ENCODE measurements around the gene TSC22D1. TPM values are rescaled to one million over a fixed set of nuclear protein-coding genes. Genes with fewer than 3 reads are reported as not detected.
A peak's percentile ranks its signal among the peaks of the same experiment; 100 is the strongest.

TSC22D1 gene
- total RNA-seq, 1 experiment from 2014 or later = 72.5 TPM

DNA sequence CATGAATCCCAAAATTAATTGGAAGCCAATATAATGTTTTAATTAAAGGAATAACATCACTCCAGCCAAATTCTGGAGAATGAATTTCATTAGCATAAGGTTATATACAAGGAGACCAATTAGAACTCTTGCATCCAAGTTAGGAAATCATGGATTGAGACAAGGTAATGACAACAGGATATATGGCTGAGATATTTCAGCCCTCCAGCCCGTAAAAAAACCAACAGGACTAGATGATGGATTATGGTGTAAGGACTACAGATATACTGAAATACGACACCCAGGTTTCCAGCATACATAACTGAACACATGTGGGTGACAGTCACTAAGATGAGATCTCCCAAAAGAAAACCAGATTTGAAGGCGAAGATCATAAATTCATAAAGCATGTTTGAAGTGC is 56.5 kb downstream of the TSC22D1 start:
- ChIA-PET POLR2A (no interaction called here), CTCF (no interaction called here)
- H3K27ac Mint-ChIP-seq = peak overlapping the region; percentile 16; the same call in 1 of the 2 replicates
- no peak overlapping the region for H3K4me3 Mint-ChIP-seq
- DNase-seq (ENCODE audit: low spot score) = no peak
- H3K4me1 Mint-ChIP-seq = peaks cover 22% of the 10 kb centered on the region
- TF ChIP-seq, protein P1, sequence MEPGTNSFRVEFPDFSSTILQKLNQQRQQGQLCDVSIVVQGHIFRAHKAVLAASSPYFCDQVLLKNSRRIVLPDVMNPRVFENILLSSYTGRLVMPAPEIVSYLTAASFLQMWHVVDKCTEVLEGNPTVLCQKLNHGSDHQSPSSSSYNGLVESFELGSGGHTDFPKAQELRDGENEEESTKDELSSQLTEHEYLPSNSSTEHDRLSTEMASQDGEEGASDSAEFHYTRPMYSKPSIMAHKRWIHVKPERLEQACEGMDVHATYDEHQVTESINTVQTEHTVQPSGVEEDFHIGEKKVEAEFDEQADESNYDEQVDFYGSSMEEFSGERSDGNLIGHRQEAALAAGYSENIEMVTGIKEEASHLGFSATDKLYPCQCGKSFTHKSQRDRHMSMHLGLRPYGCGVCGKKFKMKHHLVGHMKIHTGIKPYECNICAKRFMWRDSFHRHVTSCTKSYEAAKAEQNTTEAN (CRISPR knock-in tag; IDR thresholded peaks at IDR 0.05) = no peak
- TF ChIP-seq CBFB (CRISPR knock-in tag; IDR thresholded peaks at IDR 0.05; ENCODE audit: low read depth) (no peak), ATF1 (CRISPR knock-in tag; IDR thresholded peaks at IDR 0.05) (no peak), SMAD4 (CRISPR knock-in tag; IDR thresholded peaks at IDR 0.05) (no peak), ZNF219 (CRISPR knock-in tag; IDR thresholded peaks at IDR 0.05; ENCODE audit: borderline replicate concordance) (no peak), MXD4 (CRISPR knock-in tag; IDR thresholded peaks at IDR 0.05; ENCODE audit: borderline replicate concordance) (no peak)
- TF ChIP-seq, protein P2, sequence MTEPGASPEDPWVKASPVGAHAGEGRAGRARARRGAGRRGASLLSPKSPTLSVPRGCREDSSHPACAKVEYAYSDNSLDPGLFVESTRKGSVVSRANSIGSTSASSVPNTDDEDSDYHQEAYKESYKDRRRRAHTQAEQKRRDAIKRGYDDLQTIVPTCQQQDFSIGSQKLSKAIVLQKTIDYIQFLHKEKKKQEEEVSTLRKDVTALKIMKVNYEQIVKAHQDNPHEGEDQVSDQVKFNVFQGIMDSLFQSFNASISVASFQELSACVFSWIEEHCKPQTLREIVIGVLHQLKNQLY (CRISPR knock-in tag; IDR thresholded peaks at IDR 0.05) = no peak
- H3K36me3 Mint-ChIP-seq = no peaks in the 10 kb centered on the region
- H3K9me3 Mint-ChIP-seq = no peaks in the 10 kb centered on the region
- no peaks in the 10 kb centered on the region for H3K27me3 Mint-ChIP-seq (ENCODE audit: low read depth)
- no peak for ATAC-seq

DNA sequence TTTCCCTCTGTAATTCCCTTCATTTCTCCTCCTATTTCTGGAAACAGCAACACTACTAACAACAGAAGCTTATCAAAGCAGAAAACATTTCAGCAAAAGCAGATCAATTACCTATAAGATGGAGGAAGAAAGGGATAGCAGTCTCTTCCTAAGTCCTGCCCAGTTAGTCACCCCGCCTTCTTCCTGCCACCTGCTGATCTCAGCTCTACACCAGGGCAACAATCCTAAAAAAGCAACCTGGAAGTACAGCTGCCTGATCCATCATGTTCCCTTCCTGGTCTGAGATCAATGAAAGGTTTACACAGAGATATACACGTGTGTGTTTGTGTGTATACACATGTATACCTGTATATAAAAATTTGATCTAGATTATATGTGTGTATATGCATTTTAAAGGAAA is 59.4 kb downstream of the TSC22D1 start:
- no peaks in the 10 kb centered on the region for H3K9me3 Mint-ChIP-seq
- peak; percentile 91 for ATAC-seq
- ChIA-PET POLR2A (interaction anchor here (1.4 kb wide), 1 partner anchor 16 kb away, joined by 4 read pairs; no protein-coding TSS in a partner anchor), CTCF (interaction anchor here (1.0 kb wide), 1 partner anchor 33 kb away, joined by 5 read pairs; no protein-coding TSS in a partner anchor)
- H3K4me1 Mint-ChIP-seq = peaks cover 19% of the 10 kb centered on the region
- peaks cover 20% of the 10 kb centered on the region for H3K36me3 Mint-ChIP-seq
- DNase-seq (ENCODE audit: low spot score) = peak; percentile 28
- no peaks in the 10 kb centered on the region for H3K27me3 Mint-ChIP-seq (ENCODE audit: low read depth)
- no peak overlapping the region for H3K4me3 Mint-ChIP-seq
- H3K27ac Mint-ChIP-seq = no peak overlapping the region
- TF ChIP-seq, protein P3, sequence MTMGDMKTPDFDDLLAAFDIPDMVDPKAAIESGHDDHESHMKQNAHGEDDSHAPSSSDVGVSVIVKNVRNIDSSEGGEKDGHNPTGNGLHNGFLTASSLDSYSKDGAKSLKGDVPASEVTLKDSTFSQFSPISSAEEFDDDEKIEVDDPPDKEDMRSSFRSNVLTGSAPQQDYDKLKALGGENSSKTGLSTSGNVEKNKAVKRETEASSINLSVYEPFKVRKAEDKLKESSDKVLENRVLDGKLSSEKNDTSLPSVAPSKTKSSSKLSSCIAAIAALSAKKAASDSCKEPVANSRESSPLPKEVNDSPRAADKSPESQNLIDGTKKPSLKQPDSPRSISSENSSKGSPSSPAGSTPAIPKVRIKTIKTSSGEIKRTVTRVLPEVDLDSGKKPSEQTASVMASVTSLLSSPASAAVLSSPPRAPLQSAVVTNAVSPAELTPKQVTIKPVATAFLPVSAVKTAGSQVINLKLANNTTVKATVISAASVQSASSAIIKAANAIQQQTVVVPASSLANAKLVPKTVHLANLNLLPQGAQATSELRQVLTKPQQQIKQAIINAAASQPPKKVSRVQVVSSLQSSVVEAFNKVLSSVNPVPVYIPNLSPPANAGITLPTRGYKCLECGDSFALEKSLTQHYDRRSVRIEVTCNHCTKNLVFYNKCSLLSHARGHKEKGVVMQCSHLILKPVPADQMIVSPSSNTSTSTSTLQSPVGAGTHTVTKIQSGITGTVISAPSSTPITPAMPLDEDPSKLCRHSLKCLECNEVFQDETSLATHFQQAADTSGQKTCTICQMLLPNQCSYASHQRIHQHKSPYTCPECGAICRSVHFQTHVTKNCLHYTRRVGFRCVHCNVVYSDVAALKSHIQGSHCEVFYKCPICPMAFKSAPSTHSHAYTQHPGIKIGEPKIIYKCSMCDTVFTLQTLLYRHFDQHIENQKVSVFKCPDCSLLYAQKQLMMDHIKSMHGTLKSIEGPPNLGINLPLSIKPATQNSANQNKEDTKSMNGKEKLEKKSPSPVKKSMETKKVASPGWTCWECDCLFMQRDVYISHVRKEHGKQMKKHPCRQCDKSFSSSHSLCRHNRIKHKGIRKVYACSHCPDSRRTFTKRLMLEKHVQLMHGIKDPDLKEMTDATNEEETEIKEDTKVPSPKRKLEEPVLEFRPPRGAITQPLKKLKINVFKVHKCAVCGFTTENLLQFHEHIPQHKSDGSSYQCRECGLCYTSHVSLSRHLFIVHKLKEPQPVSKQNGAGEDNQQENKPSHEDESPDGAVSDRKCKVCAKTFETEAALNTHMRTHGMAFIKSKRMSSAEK (CRISPR knock-in tag; IDR thresholded peaks at IDR 0.05; ENCODE audit: borderline replicate concordance) = no peak
- TF ChIP-seq, protein P4, sequence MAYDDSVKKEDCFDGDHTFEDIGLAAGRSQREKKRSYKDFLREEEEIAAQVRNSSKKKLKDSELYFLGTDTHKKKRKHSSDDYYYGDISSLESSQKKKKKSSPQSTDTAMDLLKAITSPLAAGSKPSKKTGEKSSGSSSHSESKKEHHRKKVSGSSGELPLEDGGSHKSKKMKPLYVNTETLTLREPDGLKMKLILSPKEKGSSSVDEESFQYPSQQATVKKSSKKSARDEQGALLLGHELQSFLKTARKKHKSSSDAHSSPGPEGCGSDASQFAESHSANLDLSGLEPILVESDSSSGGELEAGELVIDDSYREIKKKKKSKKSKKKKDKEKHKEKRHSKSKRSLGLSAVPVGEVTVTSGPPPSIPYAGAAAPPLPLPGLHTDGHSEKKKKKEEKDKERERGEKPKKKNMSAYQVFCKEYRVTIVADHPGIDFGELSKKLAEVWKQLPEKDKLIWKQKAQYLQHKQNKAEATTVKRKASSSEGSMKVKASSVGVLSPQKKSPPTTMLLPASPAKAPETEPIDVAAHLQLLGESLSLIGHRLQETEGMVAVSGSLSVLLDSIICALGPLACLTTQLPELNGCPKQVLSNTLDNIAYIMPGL (CRISPR knock-in tag; IDR thresholded peaks at IDR 0.05) = no peak
- TF ChIP-seq, protein P5, sequence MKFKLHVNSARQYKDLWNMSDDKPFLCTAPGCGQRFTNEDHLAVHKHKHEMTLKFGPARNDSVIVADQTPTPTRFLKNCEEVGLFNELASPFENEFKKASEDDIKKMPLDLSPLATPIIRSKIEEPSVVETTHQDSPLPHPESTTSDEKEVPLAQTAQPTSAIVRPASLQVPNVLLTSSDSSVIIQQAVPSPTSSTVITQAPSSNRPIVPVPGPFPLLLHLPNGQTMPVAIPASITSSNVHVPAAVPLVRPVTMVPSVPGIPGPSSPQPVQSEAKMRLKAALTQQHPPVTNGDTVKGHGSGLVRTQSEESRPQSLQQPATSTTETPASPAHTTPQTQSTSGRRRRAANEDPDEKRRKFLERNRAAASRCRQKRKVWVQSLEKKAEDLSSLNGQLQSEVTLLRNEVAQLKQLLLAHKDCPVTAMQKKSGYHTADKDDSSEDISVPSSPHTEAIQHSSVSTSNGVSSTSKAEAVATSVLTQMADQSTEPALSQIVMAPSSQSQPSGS (CRISPR knock-in tag; IDR thresholded peaks at IDR 0.05; ENCODE audit: borderline replicate concordance, low read depth) = no peak
- TF ChIP-seq SMAD4 (CRISPR knock-in tag; IDR thresholded peaks at IDR 0.05) (no peak), ZBTB21 (CRISPR knock-in tag; IDR thresholded peaks at IDR 0.05; ENCODE audit: borderline replicate concordance) (no peak), PRRX2 (CRISPR knock-in tag; IDR thresholded peaks at IDR 0.05) (no peak)
- TF ChIP-seq, protein P6, sequence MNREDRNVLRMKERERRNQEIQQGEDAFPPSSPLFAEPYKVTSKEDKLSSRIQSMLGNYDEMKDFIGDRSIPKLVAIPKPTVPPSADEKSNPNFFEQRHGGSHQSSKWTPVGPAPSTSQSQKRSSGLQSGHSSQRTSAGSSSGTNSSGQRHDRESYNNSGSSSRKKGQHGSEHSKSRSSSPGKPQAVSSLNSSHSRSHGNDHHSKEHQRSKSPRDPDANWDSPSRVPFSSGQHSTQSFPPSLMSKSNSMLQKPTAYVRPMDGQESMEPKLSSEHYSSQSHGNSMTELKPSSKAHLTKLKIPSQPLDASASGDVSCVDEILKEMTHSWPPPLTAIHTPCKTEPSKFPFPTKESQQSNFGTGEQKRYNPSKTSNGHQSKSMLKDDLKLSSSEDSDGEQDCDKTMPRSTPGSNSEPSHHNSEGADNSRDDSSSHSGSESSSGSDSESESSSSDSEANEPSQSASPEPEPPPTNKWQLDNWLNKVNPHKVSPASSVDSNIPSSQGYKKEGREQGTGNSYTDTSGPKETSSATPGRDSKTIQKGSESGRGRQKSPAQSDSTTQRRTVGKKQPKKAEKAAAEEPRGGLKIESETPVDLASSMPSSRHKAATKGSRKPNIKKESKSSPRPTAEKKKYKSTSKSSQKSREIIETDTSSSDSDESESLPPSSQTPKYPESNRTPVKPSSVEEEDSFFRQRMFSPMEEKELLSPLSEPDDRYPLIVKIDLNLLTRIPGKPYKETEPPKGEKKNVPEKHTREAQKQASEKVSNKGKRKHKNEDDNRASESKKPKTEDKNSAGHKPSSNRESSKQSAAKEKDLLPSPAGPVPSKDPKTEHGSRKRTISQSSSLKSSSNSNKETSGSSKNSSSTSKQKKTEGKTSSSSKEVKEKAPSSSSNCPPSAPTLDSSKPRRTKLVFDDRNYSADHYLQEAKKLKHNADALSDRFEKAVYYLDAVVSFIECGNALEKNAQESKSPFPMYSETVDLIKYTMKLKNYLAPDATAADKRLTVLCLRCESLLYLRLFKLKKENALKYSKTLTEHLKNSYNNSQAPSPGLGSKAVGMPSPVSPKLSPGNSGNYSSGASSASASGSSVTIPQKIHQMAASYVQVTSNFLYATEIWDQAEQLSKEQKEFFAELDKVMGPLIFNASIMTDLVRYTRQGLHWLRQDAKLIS (CRISPR knock-in tag; IDR thresholded peaks at IDR 0.05; ENCODE audit: borderline replicate concordance) = no peak
- TF ChIP-seq, protein P7, sequence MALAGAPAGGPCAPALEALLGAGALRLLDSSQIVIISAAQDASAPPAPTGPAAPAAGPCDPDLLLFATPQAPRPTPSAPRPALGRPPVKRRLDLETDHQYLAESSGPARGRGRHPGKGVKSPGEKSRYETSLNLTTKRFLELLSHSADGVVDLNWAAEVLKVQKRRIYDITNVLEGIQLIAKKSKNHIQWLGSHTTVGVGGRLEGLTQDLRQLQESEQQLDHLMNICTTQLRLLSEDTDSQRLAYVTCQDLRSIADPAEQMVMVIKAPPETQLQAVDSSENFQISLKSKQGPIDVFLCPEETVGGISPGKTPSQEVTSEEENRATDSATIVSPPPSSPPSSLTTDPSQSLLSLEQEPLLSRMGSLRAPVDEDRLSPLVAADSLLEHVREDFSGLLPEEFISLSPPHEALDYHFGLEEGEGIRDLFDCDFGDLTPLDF (CRISPR knock-in tag; IDR thresholded peaks at IDR 0.05) = no peak
- TF ChIP-seq, protein P8, sequence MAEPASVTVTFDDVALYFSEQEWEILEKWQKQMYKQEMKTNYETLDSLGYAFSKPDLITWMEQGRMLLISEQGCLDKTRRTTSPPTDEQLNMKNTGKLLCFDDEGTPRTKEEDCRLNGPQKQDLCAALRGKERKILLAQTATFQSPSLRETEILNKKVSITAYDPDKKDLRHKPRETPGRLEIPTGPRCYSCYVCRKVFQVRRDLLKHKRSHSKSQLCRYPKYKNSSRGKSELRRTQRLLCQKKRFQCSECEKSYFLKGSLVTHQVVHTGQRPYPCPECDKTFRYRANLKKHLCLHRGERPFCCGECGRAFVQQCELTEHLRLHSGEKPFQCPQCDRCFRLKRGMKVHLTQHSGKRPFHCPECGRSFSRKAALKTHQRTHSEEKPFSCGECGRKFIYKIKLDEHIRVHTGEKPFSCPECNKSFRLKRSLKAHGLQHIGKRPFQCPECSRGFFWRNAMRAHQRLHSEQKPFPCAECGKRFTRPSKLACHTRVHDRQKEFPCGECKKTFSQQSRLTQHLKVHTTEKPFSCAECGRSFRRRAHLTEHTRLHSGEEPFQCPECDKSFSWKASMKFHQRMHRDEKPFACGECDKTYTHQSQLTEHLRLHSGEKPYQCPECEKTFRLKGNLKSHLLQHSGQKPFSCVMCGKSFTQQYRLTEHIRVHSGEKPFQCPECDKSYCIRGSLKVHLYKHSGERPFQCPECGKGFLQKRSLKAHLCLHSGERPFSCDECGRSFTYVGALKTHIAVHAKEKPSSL (CRISPR knock-in tag; conservative IDR thresholded peaks at IDR 0.05) = no peak

All from WTC11 (cell line).